HEK293T (cell line): Measurements from ENCODE around the gene OCA2.

Source experiments
- BHLHE40 ChIP-seq: fragments of 450-650 bp; IDR thresholded peaks from 2 replicates; pipeline ENCODE4 v1.6.1; 2016; ENCODE audit warnings: mild to moderate bottlenecking, moderate library complexity, borderline replicate concordance
- FOXA1 ChIP-seq: fragments of 450-650 bp; IDR thresholded peaks from 2 replicates; pipeline ENCODE4 v1.6.1; 2016; ENCODE audit warnings: mild to moderate bottlenecking
- FOXK2 ChIP-seq: fragments of 450-650 bp; IDR thresholded peaks from 2 replicates; pipeline ENCODE4 v1.6.1; 2016; ENCODE audit warnings: mild to moderate bottlenecking
- FOXM1 ChIP-seq: fragments of 450-650 bp; IDR thresholded peaks from 2 replicates; pipeline ENCODE4 v1.6.1; 2017; ENCODE audit warnings: mild to moderate bottlenecking, borderline replicate concordance
- HDGF ChIP-seq: fragments of 450-650 bp; IDR thresholded peaks from 2 replicates; pipeline ENCODE4 v1.6.1; 2017; ENCODE audit warnings: antibody characterized with exemption, borderline replicate concordance
- L3MBTL2 ChIP-seq: fragments of 450-650 bp; conservative IDR thresholded peaks from 2 replicates; pipeline ENCODE4 v1.6.1; 2016; ENCODE audit warnings: mild to moderate bottlenecking
- LEF1 ChIP-seq: fragments of 450-650 bp; IDR thresholded peaks from 2 replicates; pipeline ENCODE4 v1.6.1; 2017; ENCODE audit warnings: mild to moderate bottlenecking, borderline replicate concordance
- NFRKB ChIP-seq: fragments of 450-650 bp; IDR thresholded peaks from 2 replicates; pipeline ENCODE4 v1.6.1; 2016; ENCODE audit warnings: mild to moderate bottlenecking, moderate library complexity
- PKNOX1 ChIP-seq: fragments of 450-650 bp; IDR thresholded peaks from 2 replicates; pipeline ENCODE4 v1.6.1; 2016
- SP1 ChIP-seq: fragments of 450-650 bp; IDR thresholded peaks from 2 replicates; pipeline ENCODE4 v1.6.1; 2017
- SUZ12 ChIP-seq: fragments of 450-650 bp; IDR thresholded peaks from 2 replicates; pipeline ENCODE4 v1.6.1; 2016; ENCODE audit warnings: mild to moderate bottlenecking
- TARDBP ChIP-seq: fragments of 450-650 bp; IDR thresholded peaks from 2 replicates; pipeline ENCODE4 v1.6.1; 2016
- ZNF384 ChIP-seq: fragments of 450-650 bp; IDR thresholded peaks from 2 replicates; pipeline ENCODE4 v1.6.1; 2016

GRCh38 chr15:28051955-28052633 is 47.0 kb downstream of the OCA2 start:
- TF ChIP-seq SP1 (no peak), FOXK2 (no peak), SUZ12 (no peak), BHLHE40 (no peak), PKNOX1 (no peak), ZNF384 (no peak), LEF1 (no peak), L3MBTL2 (no peak), TARDBP (no peak), NFRKB (no peak), FOXM1 (no peak), HDGF (no peak), FOXA1 (no peak)
